ENCODE results near the gene WNT6.

WNT6 gene

DNA sequence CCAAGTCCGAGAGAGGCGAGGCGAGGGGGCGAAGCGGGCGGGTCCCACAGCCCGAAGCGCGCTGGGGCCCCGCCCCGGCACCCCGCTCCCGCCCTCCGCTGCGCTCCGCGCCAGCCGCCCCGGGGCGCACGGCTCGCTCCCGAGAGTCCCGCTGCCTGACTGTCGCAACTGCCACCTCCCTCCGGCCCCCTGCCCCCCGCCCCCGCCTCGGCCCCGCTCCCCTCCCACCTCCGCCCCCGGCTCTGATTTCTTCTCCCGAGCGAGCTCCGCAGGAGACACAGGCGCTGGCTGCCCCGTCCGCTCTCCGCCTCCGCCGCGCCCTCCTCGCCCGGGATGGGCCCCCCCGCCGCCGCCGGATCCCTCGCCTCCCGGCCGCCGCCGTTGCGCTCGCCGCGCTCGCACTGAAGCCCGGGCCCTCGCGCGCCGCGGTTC, at the start of gene WNT6:
Gene WNT6, plus strand, starts transcription at position 250 of the 432 bp plus-strand sequence. CDS start 233 bp downstream, outside the sequence.
- DNase-seq (ENCODE audit: low spot score): no peak

DNA sequence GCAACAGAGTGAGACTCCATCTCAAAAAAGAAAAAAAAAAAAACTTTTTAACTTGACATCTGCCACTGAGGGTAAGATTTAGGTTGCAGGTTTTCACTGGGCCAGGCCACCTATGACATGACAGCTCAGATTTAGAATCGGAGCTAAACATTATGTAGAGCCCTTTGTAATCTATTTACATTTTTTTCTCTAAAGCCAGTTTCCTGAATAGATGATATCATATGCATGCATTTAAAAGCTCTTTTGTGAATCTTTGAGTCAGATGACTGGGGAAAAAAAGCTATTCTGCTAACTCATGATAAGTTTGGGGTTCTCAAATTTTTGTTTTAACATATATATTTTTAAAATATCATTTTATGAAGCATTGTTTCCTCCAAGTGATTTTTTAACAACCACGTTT, 49.3 kb upstream of the WNT6 start:
- no peak for DNase-seq (ENCODE audit: low spot score)

DNA sequence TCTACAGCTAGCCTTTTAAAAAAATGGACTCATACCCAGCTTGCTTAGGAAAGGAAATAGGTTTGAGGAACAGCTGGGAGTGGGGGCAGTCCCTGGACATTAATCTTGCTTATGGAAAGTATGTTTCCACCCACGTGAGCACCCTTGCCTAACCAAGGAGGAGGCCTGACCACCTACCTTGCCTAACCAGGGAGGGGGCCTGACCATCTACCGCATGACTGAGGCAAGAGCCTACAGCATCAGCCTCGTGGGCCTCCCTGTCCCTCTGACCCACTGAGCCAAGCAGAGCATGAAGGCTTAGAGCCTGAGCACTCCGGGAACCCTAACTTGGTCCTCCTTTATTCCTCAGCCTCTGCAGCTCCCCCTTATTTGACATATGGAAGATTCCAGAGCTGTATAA, 48.2 kb upstream of the WNT6 start:
- DNase-seq (ENCODE audit: low spot score): no peak

DNA sequence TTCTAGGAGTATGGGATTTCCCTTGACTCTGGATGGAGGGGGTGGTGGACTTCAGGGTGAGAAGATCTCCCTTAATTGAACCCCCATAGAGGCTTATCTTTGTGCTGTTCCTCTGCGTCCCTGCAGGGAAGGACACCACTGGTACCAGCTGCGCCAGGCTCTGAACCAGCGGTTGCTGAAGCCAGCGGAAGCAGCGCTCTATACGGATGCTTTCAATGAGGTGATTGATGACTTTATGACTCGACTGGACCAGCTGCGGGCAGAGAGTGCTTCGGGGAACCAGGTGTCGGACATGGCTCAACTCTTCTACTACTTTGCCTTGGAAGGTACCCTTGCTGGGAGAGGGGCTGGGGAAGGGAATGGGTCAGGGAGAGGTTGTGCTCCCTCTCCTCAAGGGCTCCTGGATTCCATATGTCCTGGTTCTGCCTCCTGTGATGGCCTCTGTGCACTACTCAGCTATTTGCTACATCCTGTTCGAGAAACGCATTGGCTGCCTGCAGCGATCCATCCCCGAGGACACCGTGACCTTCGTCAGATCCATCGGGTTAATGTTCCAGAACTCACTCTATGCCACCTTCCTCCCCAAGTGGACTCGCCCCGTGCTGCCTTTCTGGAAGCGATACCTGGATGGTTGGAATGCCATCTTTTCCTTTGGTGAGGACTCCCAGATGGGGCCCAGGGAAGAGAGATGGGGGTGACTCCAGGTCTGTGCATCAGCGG, 47.3 kb upstream of the WNT6 start:
- no peak for DNase-seq (ENCODE audit: low spot score)

DNA sequence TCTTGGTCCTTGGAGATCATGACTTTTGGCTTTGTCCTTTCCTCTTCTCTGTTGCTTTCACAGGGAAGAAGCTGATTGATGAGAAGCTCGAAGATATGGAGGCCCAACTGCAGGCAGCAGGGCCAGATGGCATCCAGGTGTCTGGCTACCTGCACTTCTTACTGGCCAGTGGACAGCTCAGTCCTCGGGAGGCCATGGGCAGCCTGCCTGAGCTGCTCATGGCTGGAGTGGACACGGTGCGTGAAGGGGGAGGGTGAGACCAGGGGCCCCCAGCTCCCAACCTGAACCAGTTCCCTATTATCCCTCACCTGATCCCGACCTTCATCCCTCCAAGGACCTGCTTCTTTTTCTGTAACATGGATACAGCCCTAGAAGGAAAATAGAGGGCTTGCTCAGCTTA, 46.7 kb upstream of the WNT6 start:
- DNase-seq (ENCODE audit: low spot score): no peak

DNA sequence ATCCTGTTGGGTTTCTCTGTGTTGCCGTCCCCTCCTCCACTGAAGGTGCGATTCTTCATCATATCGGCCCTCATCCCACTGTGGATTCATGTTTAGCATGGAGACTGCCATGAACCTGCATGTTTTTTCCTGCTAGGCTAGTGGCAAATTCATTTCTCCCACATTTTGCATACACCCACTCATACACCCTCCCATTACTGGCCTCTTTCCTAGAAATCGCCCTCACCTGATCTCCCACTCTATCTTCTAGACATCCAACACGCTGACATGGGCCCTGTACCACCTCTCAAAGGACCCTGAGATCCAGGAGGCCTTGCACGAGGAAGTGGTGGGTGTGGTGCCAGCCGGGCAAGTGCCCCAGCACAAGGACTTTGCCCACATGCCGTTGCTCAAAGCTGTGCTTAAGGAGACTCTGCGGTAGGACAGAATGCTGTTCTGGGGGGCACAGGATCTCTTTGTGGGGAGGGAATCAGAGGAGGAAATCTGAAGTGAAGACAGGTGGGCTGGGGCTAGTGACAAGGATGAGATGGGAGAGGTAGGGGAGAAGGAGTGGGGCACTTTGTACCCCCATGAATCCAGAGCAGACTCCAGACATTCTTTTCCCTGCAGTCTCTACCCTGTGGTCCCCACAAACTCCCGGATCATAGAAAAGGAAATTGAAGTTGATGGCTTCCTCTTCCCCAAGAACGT, 45.7 kb upstream of the WNT6 start:
- DNase-seq (ENCODE audit: low spot score): no peak

DNA sequence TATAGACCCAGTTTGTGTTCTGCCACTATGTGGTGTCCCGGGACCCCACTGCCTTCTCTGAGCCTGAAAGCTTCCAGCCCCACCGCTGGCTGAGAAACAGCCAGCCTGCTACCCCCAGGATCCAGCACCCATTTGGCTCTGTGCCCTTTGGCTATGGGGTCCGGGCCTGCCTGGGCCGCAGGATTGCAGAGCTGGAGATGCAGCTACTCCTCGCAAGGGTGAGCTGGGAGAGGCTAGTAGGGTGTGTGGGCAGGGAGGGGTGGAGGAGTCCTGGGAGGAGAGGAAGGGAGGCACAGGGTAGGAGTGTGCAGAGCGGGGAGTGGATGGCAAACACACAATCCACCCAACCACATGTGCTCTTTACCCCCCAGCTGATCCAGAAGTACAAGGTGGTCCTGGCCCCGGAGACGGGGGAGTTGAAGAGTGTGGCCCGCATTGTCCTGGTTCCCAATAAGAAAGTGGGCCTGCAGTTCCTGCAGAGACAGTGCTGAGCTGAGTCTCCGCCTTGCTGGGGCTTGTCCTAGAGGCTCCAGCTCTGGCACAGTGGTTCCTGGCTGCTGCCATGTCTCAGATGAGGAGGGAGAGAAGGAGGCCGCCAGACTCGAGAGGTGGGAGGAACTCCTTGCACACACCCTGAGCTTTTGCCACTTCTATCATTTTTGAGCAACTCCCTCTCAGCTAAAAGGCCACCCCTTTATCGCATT, 44.9 kb upstream of the WNT6 start:
- no peak for DNase-seq (ENCODE audit: low spot score)

DNA sequence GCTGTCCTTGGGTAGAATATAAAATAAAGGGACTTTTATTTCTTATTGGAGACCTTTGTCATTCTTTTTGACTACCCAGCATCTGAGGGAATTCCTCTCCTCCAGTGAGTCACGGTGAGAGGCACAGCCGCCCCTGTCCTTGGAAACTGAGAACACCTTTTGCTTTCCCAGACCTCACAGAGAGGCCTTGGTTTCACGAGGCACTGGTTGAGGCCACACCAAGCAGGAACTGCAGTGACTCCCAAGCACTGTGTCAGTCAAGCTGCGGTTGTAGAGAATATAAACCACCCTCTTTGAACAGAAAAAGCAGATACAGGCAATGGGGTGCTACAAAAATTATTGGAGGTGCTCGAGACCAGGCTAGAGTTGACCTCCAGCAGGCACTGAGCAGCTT, 44.4 kb upstream of the WNT6 start:
- no peak for DNase-seq (ENCODE audit: low spot score)

DNA sequence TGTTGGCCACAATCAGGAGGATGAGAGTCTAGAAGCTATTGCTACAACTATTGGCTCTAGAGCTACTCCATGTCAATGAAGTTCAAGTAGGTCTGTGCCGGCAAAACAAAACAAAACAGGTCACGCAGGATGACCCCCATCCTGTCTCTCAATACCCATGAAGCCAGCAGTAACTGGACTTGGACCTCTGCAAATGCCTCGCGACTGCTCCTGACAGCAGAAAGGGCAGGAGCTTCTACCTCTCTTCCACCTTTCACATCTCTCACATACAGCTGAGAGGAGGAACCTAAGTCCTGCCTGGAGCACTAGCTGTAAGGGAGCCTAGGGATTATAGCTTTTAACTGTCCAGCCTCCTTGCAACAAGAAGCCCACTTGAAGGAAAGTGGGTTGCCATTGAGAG, 44.0 kb upstream of the WNT6 start:
- no peak for DNase-seq (ENCODE audit: low spot score)

DNA sequence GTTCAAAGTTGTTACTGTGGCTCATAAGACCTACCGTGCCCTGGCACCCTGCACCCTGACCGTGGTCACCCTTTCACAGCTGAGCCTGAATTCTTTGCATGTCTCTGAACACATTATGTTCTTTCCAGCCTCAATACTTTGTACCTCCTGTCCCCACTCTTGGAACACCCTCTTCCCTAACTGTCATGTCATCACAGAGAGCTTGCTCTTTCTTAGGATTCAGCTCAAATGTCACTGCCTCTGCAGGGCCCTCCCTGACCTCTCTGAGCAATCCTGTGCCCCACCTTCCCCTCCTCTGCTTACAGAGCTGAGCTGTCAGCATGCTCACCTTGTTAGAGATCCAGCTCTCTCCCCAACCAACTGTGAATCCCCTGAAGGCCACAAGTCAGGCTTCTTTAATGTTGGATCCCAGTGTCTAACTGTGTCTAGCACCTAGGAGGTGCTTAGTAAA, 43.0 kb upstream of the WNT6 start:
- DNase-seq (ENCODE audit: low spot score): no peak

DNA sequence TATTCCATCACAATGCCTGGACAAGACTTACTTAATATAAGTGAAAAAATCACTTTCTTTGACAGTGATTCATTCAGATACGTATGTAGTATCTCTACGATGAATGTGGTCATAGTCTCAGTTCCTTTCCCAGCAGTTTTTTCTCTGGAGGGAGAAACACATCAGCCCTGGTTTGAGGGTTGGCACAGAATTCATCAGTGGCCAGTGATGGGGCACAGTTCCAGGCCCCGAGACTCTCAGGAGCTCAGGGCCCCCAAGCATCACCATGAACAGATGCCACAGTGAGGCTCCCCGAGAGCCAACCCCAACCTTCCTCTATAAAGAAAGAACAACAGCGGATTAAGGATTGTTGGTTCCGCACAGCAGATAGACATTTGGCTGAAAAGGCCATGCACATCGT, 40.5 kb upstream of the WNT6 start:
- DNase-seq (ENCODE audit: low spot score): no peak

DNA sequence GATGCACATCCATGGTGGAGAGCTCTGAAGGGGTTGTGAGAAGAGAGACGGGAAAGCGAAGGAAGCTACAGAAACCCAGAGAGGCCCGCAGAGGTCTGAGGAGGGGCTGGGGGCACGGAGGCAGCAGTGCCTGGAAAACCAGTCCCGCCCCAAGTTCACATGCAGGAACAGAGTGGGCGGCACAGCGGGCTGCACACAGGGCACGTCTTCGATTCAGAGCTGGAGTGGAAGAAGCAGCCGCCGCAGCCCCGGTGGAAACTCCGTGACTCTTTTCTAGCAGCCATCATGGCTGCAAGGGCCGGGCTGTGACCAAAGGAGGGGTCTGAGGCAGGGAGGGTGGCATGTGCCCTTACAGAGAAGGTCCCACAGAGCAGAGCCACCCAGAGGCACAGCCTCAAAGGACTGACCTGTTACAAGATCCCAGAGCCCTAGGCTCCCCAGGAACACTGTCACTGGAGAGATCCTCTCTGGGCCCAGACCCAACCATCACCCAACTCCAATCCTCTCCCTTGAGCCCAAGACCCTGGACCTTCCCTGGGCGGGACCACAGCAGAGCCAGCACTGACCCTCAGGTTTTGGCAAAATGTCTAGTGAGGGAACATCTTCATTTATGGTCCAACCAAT, 38.7 kb upstream of the WNT6 start:
- no peak for DNase-seq (ENCODE audit: low spot score)

DNA sequence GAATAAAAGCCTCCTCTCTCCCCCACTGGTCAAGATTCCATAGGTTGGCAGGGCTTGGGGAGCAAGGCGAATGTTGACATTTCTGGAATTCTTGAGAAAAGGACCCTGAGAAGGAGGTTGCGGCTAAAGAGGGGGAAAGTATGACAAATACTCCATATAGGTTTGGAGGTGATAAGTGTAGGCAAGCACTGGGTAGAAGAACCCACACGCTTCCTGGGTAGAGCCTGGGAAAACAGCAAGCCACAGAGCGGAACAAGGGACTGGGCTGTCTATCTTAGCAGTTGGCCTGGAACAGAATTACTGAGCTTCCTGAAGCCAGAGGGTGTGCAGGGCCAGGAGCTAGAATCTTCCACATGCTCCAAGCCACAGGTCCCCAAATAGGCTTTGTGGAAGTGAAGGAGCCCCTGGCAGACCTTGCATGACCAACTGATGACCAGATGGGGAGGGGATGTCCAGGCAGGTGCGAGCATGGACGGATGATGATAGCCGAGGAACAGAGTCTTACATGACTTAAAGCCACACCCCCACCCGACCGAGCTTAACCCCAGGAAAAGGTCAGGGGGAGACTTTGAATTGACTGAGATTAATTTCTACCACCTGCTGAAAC, 37.9 kb upstream of the WNT6 start:
- DNase-seq (ENCODE audit: low spot score): no peak

DNA sequence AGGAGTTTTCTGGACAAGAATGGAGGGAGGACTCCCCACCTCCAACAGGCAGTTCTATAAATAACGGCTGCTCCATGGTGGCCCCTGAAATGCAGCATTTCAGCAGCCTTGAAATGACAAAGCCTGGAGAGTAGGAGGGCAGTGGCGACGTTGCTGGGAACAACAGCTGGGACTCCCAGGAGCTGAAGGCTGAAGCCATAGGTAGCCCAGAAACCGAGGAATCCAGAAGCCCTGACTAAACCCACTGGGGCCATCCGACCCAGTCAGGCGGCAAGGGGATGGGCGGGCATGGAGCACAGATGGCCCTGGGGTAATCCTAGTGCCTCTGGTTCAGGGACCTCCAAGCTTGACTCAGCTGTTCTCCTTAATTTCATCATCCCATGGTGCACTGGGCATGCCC, 37.0 kb upstream of the WNT6 start:
- no peak for DNase-seq (ENCODE audit: low spot score)

DNA sequence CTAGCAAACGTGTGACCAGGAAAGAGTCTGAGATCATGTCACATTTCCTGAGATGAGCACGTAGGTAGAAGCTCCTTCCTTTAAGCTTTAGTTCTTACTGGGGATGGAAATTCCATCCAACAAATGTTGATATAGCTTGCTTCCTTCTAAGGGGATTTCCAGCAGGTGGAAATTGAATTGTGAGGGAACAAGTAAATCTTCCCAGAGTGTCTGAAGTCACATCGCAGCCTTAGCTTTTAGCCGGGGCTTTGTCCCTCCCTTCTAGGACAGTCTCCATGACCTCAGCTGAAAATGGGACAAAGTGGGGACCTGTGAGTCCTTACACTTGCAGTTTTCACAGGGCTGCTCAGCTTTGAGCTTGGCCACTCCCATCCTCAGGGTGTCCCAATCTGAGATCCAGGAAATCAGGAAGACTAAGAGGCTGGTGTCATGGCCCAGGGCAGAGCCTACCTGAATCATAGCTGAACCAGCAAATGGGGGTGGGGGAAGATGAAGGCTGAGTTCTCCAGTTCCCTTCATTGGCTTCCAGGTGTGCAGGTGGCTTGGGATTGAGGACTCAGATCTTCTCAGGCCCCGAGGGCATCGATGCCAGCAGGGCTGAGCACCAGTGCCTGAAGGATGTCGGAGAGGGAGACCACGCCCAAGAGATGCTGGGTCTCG, 36.3 kb upstream of the WNT6 start:
- DNase-seq (ENCODE audit: low spot score): no peak

DNA sequence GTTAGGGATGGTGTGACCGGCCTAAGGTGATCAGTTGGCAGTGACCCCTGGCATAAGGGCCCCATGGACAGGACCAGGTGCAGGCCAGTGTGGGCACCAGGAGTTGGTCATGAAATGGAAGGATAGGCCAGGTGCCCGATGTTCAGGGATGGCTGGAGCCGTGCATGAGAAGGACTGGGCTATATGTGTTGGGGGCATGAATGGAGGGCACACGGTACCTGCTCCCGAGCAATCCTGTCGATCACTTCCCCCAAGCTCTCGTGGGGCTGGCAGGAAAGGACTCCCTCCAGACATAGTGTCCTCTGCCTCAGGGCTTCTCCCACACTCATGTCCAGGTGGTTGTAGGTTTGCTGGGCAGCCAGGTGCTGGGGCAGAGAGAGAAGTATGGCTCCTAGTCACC, 35.6 kb upstream of the WNT6 start:
- DNase-seq (ENCODE audit: low spot score): no peak

DNA sequence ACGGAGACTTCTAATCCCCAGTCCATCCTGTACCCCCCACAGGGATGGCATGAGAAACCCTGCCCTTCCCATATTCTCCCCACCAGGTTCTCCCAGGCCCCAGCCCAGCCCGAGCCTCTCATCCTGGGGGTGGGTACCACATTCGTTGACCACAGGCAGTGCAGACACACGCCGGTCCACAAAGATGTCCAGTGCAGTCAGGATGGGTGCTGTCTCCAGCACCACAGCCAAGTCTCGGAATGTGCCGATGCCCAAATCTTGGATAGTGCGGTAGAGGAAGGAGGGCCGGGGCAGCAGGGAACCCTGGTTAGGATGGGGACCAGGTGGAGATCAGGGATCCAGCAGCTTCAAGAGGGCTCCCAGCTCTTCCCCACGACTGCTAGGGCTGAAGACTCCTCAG, 32.8 kb upstream of the WNT6 start:
- no peak for DNase-seq (ENCODE audit: low spot score)

DNA sequence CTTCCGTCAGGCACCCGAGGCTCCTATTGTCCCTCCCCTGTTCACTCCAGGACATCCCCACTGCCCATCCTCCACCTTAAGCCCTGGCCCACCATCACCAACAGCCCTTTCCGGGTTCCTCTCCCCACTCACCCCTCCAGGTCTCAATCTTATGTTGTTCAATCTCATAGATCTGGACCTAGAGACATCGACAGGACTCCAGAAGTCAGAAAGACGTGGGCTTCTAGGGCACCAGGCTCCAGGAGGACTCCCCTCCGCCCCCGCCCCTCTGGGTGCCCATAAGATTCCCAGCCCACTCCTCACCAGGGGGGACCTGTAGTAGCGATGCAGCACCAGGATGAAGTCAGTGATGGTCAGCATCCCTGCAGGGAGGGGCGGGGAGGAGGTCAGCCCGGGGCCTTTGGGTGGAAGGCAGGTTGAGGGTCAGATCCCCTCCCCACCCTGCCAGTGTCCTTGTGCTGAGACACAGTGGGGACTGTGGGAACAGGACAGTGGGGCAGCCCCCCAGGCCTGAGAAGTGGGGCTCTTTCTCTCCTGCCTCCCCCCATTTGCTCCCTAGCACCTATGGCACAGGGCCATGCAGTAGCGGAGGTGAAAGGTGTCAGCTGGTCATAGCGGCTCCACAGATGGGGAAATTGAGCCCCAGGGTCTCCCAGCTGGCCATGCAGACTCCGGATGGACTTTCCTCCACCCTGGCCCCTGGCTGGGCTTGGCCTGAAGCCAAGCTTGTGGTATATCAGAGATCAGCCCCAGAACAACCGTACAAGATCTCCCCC, 31.7 kb upstream of the WNT6 start:
- no peak for DNase-seq (ENCODE audit: low spot score)

DNA sequence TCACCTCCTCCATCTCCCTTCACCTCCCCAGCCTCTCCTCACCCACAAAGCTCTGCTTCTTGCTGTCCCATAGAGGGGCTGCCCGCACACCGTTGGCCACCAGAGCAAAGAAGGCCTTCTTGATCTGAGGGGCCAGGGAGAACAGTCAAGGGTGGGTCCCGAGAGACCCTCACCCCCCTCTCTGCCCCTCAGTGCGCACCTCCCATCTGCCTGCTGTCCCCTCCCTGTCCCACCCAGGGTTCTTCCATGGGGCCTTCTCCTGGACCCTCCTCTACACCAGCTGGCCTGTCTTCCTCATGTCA, 31.2 kb upstream of the WNT6 start:
- no peak for DNase-seq (ENCODE audit: low spot score)

DNA sequence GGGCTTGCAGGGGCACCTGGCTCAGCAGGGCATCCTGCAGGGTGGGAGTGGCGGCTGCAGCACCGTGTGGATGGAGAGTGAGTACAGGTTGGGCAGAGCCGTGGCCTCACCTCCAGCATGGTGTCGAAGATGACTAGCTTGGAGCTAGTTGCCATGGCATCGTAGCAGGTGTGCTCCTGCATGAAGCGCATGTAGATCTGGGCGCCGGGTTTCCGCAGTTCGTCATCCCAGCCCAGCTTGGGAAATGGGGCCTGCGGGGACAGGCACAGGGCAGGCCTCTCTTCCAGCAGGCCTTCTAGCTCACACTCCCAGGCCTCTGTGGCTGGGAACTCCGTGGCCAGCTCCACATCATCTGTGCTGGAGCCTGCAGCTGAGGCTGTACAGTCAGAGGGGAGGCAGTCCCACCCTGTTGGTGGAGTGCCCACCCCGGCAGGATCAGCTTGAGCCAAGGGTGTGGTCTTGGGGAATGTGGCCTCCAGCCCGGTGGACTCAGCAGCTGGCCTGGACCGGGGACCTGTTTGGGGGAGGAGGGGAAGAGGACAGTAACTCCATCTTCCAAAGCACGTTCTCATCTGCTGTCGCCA, 29.6 kb upstream of the WNT6 start:
- no peak for DNase-seq (ENCODE audit: low spot score)
